IMR-90 (cell line): ENCODE measurements around the gene CREG2. TPM values are rescaled to one million over a fixed set of nuclear protein-coding genes. Genes with fewer than 3 reads are reported as not detected.

Source experiments
- ATAC-seq: fragments of 200-7000 bp; cut with Tn5 transposase; 2 replicates; pipeline ENCODE4 v1.9.1; 2020; ENCODE audit warnings: low read depth, mild to moderate bottlenecking, moderate library complexity
- BruUV-seq: library from RNA; stranded (reverse); fragments of 400-500 nt; replicated peaks from 2 replicates; lab custom pipeline; 2021; lab: Mats Ljungman, UMichigan
- CTCF ChIA-PET: fragments of 300-600 bp; formaldehyde crosslinking; extraction: SDS; loops from one replicate; lab custom pipeline; 2021; ENCODE audit warnings: antibody characterized with exemption; lab: Yijun Ruan, JAX
- POLR2A ChIA-PET: fragments of 300-600 bp; sonication (Branson Sonifier 250); formaldehyde crosslinking; loops from one replicate; lab custom pipeline; 2022; ENCODE audit warnings: antibody characterized with exemption; ENCODE audit not compliant: unreplicated experiment; lab: Charles Lee
- DNase-seq: peaks from one replicate; pipeline ENCODE4 v3.0.0; 2013
- H2AFZ ChIP-seq: replicated peaks from 2 replicates; pipeline ENCODE3; 2013; ENCODE audit warnings: low read length, mild to moderate bottlenecking; ENCODE audit not compliant: poor library complexity
- H2AK5ac ChIP-seq: 2 replicates; pipeline ENCODE4 v1.6.1; 2013; ENCODE audit warnings: low read depth, low read length, inconsistent platforms
- H2AK9ac ChIP-seq: replicated peaks from 2 replicates; pipeline ENCODE3; 2013; ENCODE audit warnings: mild to moderate bottlenecking, low read depth, low read length, moderate library complexity; ENCODE audit not compliant: poor library complexity
- H2BK120ac ChIP-seq: 2 replicates; pipeline ENCODE4 v1.6.1; 2013; ENCODE audit warnings: low read depth, low read length, inconsistent platforms
- H2BK15ac ChIP-seq: 3 replicates; pipeline ENCODE4 v1.6.1; 2013; ENCODE audit warnings: low read depth, low read length, inconsistent platforms
- H2BK20ac ChIP-seq: 2 replicates; pipeline ENCODE4 v1.6.1; 2013; ENCODE audit warnings: low read depth, mild to moderate bottlenecking, inconsistent platforms, low read length, moderate library complexity
- H2BK5ac ChIP-seq: 2 replicates; pipeline ENCODE4 v1.6.1; 2013; ENCODE audit warnings: mild to moderate bottlenecking, low read depth, low read length, inconsistent platforms; ENCODE audit not compliant: poor library complexity, severe bottlenecking
- H3K14ac ChIP-seq: replicated peaks from 2 replicates; pipeline ENCODE4 v1.6.1; 2013; ENCODE audit warnings: low read depth, low read length, inconsistent platforms
- H3K18ac ChIP-seq: 2 replicates; pipeline ENCODE4 v1.6.1; 2013; ENCODE audit warnings: low read depth, low read length, control low read depth
- H3K23ac ChIP-seq: 2 replicates; pipeline ENCODE4 v1.6.1; 2013; ENCODE audit warnings: low read depth, low read length, inconsistent platforms
- H3K27ac ChIP-seq: 2 replicates; pipeline ENCODE4 v1.5.1; 2013; ENCODE audit warnings: mild to moderate bottlenecking, control low read depth, low read length; ENCODE audit not compliant: insufficient read depth
- H3K27me3 ChIP-seq: 2 replicates; pipeline ENCODE4 v1.6.1; 2013; ENCODE audit warnings: low read length; ENCODE audit not compliant: control insufficient read depth, insufficient read depth
- H3K36me3 ChIP-seq: 2 replicates; pipeline ENCODE4 v1.6.1; 2013; ENCODE audit warnings: low read length, mixed read lengths; ENCODE audit not compliant: control insufficient read depth, insufficient read depth
- H3K4ac ChIP-seq: 2 replicates; pipeline ENCODE4 v1.6.1; 2013; ENCODE audit warnings: low read depth, low read length, inconsistent platforms
- H3K4me1 ChIP-seq: 2 replicates; pipeline ENCODE4 v1.6.1; 2013; ENCODE audit warnings: low read length, mixed read lengths; ENCODE audit not compliant: control insufficient read depth, insufficient read depth
- H3K4me2 ChIP-seq: 2 replicates; pipeline ENCODE4 v1.6.1; 2013; ENCODE audit warnings: low read depth, mild to moderate bottlenecking, control low read depth, low read length, moderate library complexity
- H3K4me3 ChIP-seq: 2 replicates; pipeline ENCODE4 v1.5.1; 2013; ENCODE audit warnings: low read depth, mild to moderate bottlenecking, control low read depth, low read length, moderate library complexity; ENCODE audit not compliant: insufficient read depth
- H3K56ac ChIP-seq: 2 replicates; pipeline ENCODE4 v1.6.1; 2013; ENCODE audit warnings: low read length, inconsistent platforms; ENCODE audit not compliant: insufficient read depth; ENCODE audit errors: extremely low read depth
- H3K79me1 ChIP-seq, 2 experiments: 2 replicates each; pipeline ENCODE4 v1.6.1; 2013; ENCODE audit warnings: low read length in 2 of 2, inconsistent platforms in 1 of 2, low read depth in 1 of 2
- H3K9ac ChIP-seq: 2 replicates; pipeline ENCODE4 v1.6.1; 2013; ENCODE audit warnings: low read depth, low read length, control low read depth
- H3K9me1 ChIP-seq: 2 replicates; pipeline ENCODE4 v1.6.1; 2013; ENCODE audit warnings: low read length, inconsistent platforms; ENCODE audit not compliant: insufficient read depth
- H3K9me3 ChIP-seq: 2 replicates; pipeline ENCODE4 v1.6.1; 2013; ENCODE audit warnings: low read length; ENCODE audit not compliant: control insufficient read depth, insufficient read depth
- H4K20me1 ChIP-seq: 2 replicates; pipeline ENCODE4 v1.6.1; 2013; ENCODE audit warnings: low read length, inconsistent platforms; ENCODE audit not compliant: insufficient read depth
- H4K5ac ChIP-seq: 2 replicates; pipeline ENCODE4 v1.6.1; 2013; ENCODE audit warnings: mild to moderate bottlenecking, low read depth, low read length, control low read depth
- H4K8ac ChIP-seq, 2 experiments: 2 replicates each; pipeline ENCODE4 v1.6.1; 2013; ENCODE audit warnings: low read depth in 2 of 2, low read length in 2 of 2, control low read depth in 1 of 2, inconsistent platforms in 1 of 2
- H4K91ac ChIP-seq: 2 replicates; pipeline ENCODE4 v1.6.1; 2013; ENCODE audit warnings: low read depth, low read length, inconsistent platforms; ENCODE audit not compliant: insufficient read depth
- BHLHE40 ChIP-seq: fragments of 150-350 bp; IDR thresholded peaks from 2 replicates; pipeline ENCODE4 v1.6.1; 2016; ENCODE audit warnings: mild to moderate bottlenecking, low read depth, low read length
- CHD1 ChIP-seq: IDR thresholded peaks from 2 replicates; pipeline ENCODE4 v1.6.1; 2012; ENCODE audit warnings: low read depth, low read length, improper control_type of control experiment
- CTCF ChIP-seq: conservative IDR thresholded peaks from 2 replicates; pipeline ENCODE4 v1.5.1; 2012; ENCODE audit warnings: mild to moderate bottlenecking, low read depth, low read length, improper control_type of control experiment
- ELK1 ChIP-seq: fragments of 150-350 bp; IDR thresholded peaks from 2 replicates; pipeline ENCODE4 v1.6.1; 2016; ENCODE audit warnings: low read depth, mild to moderate bottlenecking, low read length, moderate library complexity, borderline replicate concordance
- MAFK ChIP-seq: IDR thresholded peaks from 2 replicates; pipeline ENCODE4 v1.6.1; 2012; ENCODE audit warnings: low read depth, low read length, improper control_type of control experiment
- MAZ ChIP-seq: IDR thresholded peaks from 2 replicates; pipeline ENCODE4 v1.6.1; 2012; ENCODE audit warnings: low read depth, mild to moderate bottlenecking, low read length, improper control_type of control experiment, moderate library complexity, borderline replicate concordance
- MXI1 ChIP-seq: IDR thresholded peaks from 2 replicates; pipeline ENCODE4 v1.6.1; 2012; ENCODE audit warnings: low read depth, mild to moderate bottlenecking, low read length, moderate library complexity, borderline replicate concordance
- NFE2L2 ChIP-seq: fragments of 150-350 bp; IDR thresholded peaks from 2 replicates; pipeline ENCODE4 v1.6.1; 2016; ENCODE audit warnings: low read depth, mild to moderate bottlenecking, low read length
- POLR2A ChIP-seq: IDR thresholded peaks from 2 replicates; pipeline ENCODE4 v1.6.1; 2012; ENCODE audit warnings: mild to moderate bottlenecking, low read depth, low read length
- RAD21 ChIP-seq: IDR thresholded peaks from 2 replicates; pipeline ENCODE4 v1.6.1; 2012; ENCODE audit warnings: low read length, improper control_type of control experiment
- RCOR1 ChIP-seq: IDR thresholded peaks from 2 replicates; pipeline ENCODE4 v1.6.1; 2012; ENCODE audit warnings: mild to moderate bottlenecking, low read length, improper control_type of control experiment; ENCODE audit not compliant: insufficient replicate concordance
- RFX5 ChIP-seq: IDR thresholded peaks from 2 replicates; pipeline ENCODE4 v1.8.0; 2012; ENCODE audit warnings: low read depth, mild to moderate bottlenecking, low read length, moderate library complexity
- SMC3 ChIP-seq: fragments of 150-350 bp; IDR thresholded peaks from 2 replicates; pipeline ENCODE4 v1.6.1; 2016; ENCODE audit warnings: low read depth, mild to moderate bottlenecking, antibody characterized with exemption, low read length, moderate library complexity
- USF2 ChIP-seq: fragments of 150-350 bp; IDR thresholded peaks from 2 replicates; pipeline ENCODE4 v1.6.1; 2017; ENCODE audit warnings: mild to moderate bottlenecking, antibody characterized with exemption, low read length, low read depth
- WGBS, 2 experiments: methylation state at CpG; one replicate each; pipeline versions ENCODE4 v1.1.5 to v1.1.7; 2013; ENCODE audit warnings: missing lambda C conversion rate in 2 of 2; ENCODE audit not compliant: insufficient read length in 1 of 2; ENCODE audit errors: extremely low coverage in 2 of 2; 5-methylcytosine and 5-hydroxymethylcytosine counted together
- dilution Hi-C: fragments of 300-500 bp; cut with HindIII; formaldehyde crosslinking; loops from one replicate; pipeline ENCODE4 v1.14.3; 2018; ENCODE audit warnings: low sequenced_read_pairs; ENCODE audit not compliant: unreplicated experiment
- in situ Hi-C: fragments of 300-500 bp; cut with MboI; formaldehyde crosslinking; loops from 3 replicates; pipeline ENCODE4 v1.14.3; 2019; ENCODE audit warnings: low sequenced_read_pairs, inconsistent platforms, mixed read lengths
- intact Hi-C: fragments of 100-400 bp; cut with micrococcal nuclease; formaldehyde crosslinking; loops from 2 replicates; pipeline ENCODE4 v1.10.0; 2022
- polyA plus RNA-seq, 3 experiments: library from polyadenylated mRNA; depleted of rRNA; stranded (reverse); fragments of >200 nt; gene quantifications; 2 replicates each; pipeline ENCODE4 v1.2.3, GENCODE V29; 2012; ENCODE audit warnings: low replicate concordance in 1 of 3
- total RNA-seq: library from RNA; depleted of rRNA; stranded (reverse); fragments of >200 nt; gene quantifications from 2 replicates; pipeline ENCODE4 v1.2.3, GENCODE V29; 2012

The CREG2 gene
- total and polyA plus RNA-seq, 2 of the 4 experiments (the other 2 are of a cell fraction), result 0.17 TPM; not detected in 1

GRCh38 chr2:101341901-101342624 lies 45.2 kb downstream of the CREG2 start:
- Histone ChIP-seq H3K9me1 (no peaks in the 10 kb centered on the region; the same call in 1 of the 2 replicates), H3K4me3 (no peak overlapping the region), H3K4ac (no peak overlapping the region), H2AK5ac (no peak overlapping the region), H4K91ac (no peak overlapping the region), H2BK5ac (no peak overlapping the region), H2BK20ac (no peak overlapping the region), H3K4me2 (no peak overlapping the region), H3K9me3 (no peaks in the 10 kb centered on the region), H3K14ac (no peak overlapping the region), H4K5ac (no peak overlapping the region), H3K9ac (no peak overlapping the region), H3K27ac (no peak overlapping the region), H3K18ac (no peak overlapping the region), H3K27me3 (no peaks in the 10 kb centered on the region), H2BK120ac (no peak overlapping the region), H2BK15ac (no peak overlapping the region), H2AFZ (peak overlapping the region; percentile 67), H2AK9ac (peak overlapping the region; percentile 58), H3K36me3 (no peaks in the 10 kb centered on the region), H3K4me1 (peaks cover 2% of the 10 kb centered on the region; the same call in 1 of the 2 replicates), H4K8ac (0 out of 4 replicates have a peak overlapping the region, but pooled peaks of 1 of the 2 experiments have one; percentile 47), H4K20me1 (no peaks in the 10 kb centered on the region), H3K23ac (no peak overlapping the region), H3K79me1 (no peaks in the 10 kb centered on the region), H3K56ac (no peak overlapping the region)
- intact Hi-C loops, result loop anchor here (2.0 to 5.0 kb wide), 2 partner anchors 355 to 490 kb away; partner anchors contain the start of gene MAP4K4
- dilution Hi-C loops, result no loop called here
- ChIA-PET CTCF (interaction anchor here (0.6 to 1.8 kb wide), 12 partner anchors 11 to 494 kb away, joined by 3 to 8 read pairs (median 4); partner anchors contain the start of gene CREG2), POLR2A (no interaction called here)
- no TSS peak for BruUV-seq
- DNase-seq (peak; percentile 61), ATAC-seq (peak; percentile 87)
- in situ Hi-C loops, result loop anchor here (10.0 kb wide), 1 partner anchor 493 kb away; no protein-coding TSS in a partner anchor
- 64% methylated on average over 13 of the region's 21 CpGs; no CpG with 5 or more reads in 1 of the 2 experiments for WGBS, 2 experiments
- peak; percentile 87 for TF ChIP-seq SMC3
- no peak for TF ChIP-seq RFX5
- TF ChIP-seq RAD21, result peak; percentile 82
- TF ChIP-seq BHLHE40, result no peak
- TF ChIP-seq CTCF, result peak; percentile 84
- TF ChIP-seq MAFK, result peak; percentile 86
- no peak for TF ChIP-seq MXI1
- TF ChIP-seq CHD1, result no peak
- no peak for TF ChIP-seq ELK1
- TF ChIP-seq NFE2L2, result no peak
- TF ChIP-seq RCOR1, result no peak
- TF ChIP-seq POLR2A, result no peak
- no peak for TF ChIP-seq USF2
- no peak for TF ChIP-seq MAZ
